ENCODE results near the gene ATG10. TPM values are rescaled to one million over a fixed set of nuclear protein-coding genes. Genes with fewer than 3 reads are reported as not detected.

The ATG10 gene
- total and polyA plus RNA-seq, 2 of the 8 experiments (the other 6 are each of a cell fraction or from before 2014, with no cell fraction given): 3.7 to 8.8 TPM

- TF ChIP-seq USF2 (IDR thresholded peaks at IDR 0.05; ENCODE audit: low read length): no peak
- TF ChIP-seq BACH1 (IDR thresholded peaks at IDR 0.05; ENCODE audit: low read length): no peak
- no peak for TF ChIP-seq TEAD4 (IDR thresholded peaks at IDR 0.05; ENCODE audit: low read depth, low read length)
- no peak for TF ChIP-seq TCF12 (IDR thresholded peaks at IDR 0.05; ENCODE audit: low read depth, low read length)
Measured at GRCh38 chr5:82183828-82184227, 212.0 kb downstream of the ATG10 start (continued).

All from H1 (cell line).